Panc1 (cell line): Measurements from ENCODE around the gene ASPRV1. TPM values are rescaled to one million over a fixed set of nuclear protein-coding genes. Genes with fewer than 3 reads are reported as not detected.

Experiments
- ATAC-seq: fragments of 200-7000 bp; cut with Tn5 transposase; 2 replicates; pipeline ENCODE4 v1.9.1; 2020; ENCODE audit warnings: mild to moderate bottlenecking, moderate library complexity
- BruUV-seq: library from RNA; stranded (reverse); fragments of 400-500 nt; replicated peaks from 2 replicates; lab custom pipeline; 2021; lab: Mats Ljungman, UMichigan
- CTCF ChIA-PET: fragments of 300-600 bp; sonication (Branson Sonifier 250); formaldehyde crosslinking; loops from one replicate; lab custom pipeline; 2022; ENCODE audit warnings: antibody characterized with exemption; lab: Charles Lee
- POLR2A ChIA-PET: fragments of 300-600 bp; sonication (Branson Sonifier 250); formaldehyde crosslinking; loops from one replicate; lab custom pipeline; 2022; ENCODE audit warnings: antibody characterized with exemption; lab: Charles Lee
- DNase-seq: peaks from one replicate; pipeline ENCODE4 v3.0.0-alpha.2; 2010; ENCODE audit warnings: low read depth, low spot score
- H3K27ac ChIP-seq: 2 replicates; pipeline ENCODE4 v1.5.1; 2011; ENCODE audit warnings: mild to moderate bottlenecking, low read length, inconsistent platforms
- H3K27me3 ChIP-seq: fragments of 200-500 bp; sonication (Bioruptor generic); 2 replicates; pipeline ENCODE4 v1.6.0; 2014; ENCODE audit warnings: low read length, inconsistent platforms; ENCODE audit not compliant: control insufficient read depth, insufficient read depth
- H3K36me3 ChIP-seq: fragments of 200-500 bp; sonication (Bioruptor generic); 2 replicates; pipeline ENCODE4 v1.5.1; 2014; ENCODE audit warnings: inconsistent platforms, mild to moderate bottlenecking, low read length, moderate library complexity; ENCODE audit not compliant: control insufficient read depth, insufficient read depth
- H3K4me1 ChIP-seq: 2 replicates; pipeline ENCODE4 v1.5.1; 2011; ENCODE audit warnings: inconsistent platforms, mild to moderate bottlenecking, low read length, moderate library complexity; ENCODE audit not compliant: control insufficient read depth, insufficient read depth
- H3K4me3 ChIP-seq, 2 experiments: 2 replicates each; pipeline ENCODE4 v1.5.1; 2011 to 2012; ENCODE audit warnings: low read depth in 2 of 2, low read length in 2 of 2, mild to moderate bottlenecking in 2 of 2, inconsistent platforms in 1 of 2, moderate library complexity in 1 of 2
- H3K9me3 ChIP-seq: fragments of 200-500 bp; sonication (Bioruptor generic); 2 replicates; pipeline ENCODE4 v1.5.1; 2014; ENCODE audit warnings: low read depth, mild to moderate bottlenecking, inconsistent platforms, low read length, moderate library complexity; ENCODE audit not compliant: control insufficient read depth, insufficient read depth
- POLR2AphosphoS5 ChIP-seq: IDR thresholded peaks from 2 replicates; pipeline ENCODE4 v1.6.1; 2012; ENCODE audit warnings: mild to moderate bottlenecking, low read depth, low read length, moderate library complexity
- SIN3A ChIP-seq: IDR thresholded peaks from 2 replicates; pipeline ENCODE4 v1.6.1; 2012; ENCODE audit warnings: low read depth, mild to moderate bottlenecking, low read length, moderate library complexity, borderline replicate concordance; ENCODE audit not compliant: insufficient read depth
- TCF7L2 ChIP-seq: IDR thresholded peaks from 2 replicates; pipeline ENCODE4 v1.6.1; 2011; ENCODE audit warnings: mild to moderate bottlenecking, low read depth, low read length, inconsistent platforms
- in situ Hi-C: cut with HindIII; loops from 2 replicates; pipeline ENCODE4 v1.10.0; 2016; ENCODE audit warnings: low sequenced_read_pairs, low pct_unique_long_range_greater_than_20kb
- intact Hi-C: fragments of 100-400 bp; cut with micrococcal nuclease; formaldehyde crosslinking; loops from one replicate; pipeline ENCODE4 v1.10.0; 2022; ENCODE audit not compliant: unreplicated experiment
- total RNA-seq: library from RNA; stranded (reverse); gene quantifications from one replicate; pipeline ENCODE4 v1.2.1, GENCODE V29; 2021; ENCODE audit not compliant: unreplicated experiment
- TF ChIP-seq, protein P1 (sequence below): fragments of 450-650 bp; IDR thresholded peaks from 2 replicates; pipeline ENCODE4 v1.5.1; 2017; ENCODE audit warnings: mild to moderate bottlenecking
- TF ChIP-seq, protein P2 (sequence below), 2 experiments: IDR thresholded peaks; 2 replicates each; pipeline ENCODE4 v1.6.1; 2011 to 2012; ENCODE audit warnings: low read depth in 2 of 2, control low read depth in 1 of 2, low read length in 1 of 2, mild to moderate bottlenecking in 1 of 2, moderate library complexity in 1 of 2; ENCODE audit not compliant: insufficient read depth in 1 of 2

ASPRV1 gene
- total RNA-seq, 1 experiment from 2014 or later, result 0.21 TPM

DNA sequence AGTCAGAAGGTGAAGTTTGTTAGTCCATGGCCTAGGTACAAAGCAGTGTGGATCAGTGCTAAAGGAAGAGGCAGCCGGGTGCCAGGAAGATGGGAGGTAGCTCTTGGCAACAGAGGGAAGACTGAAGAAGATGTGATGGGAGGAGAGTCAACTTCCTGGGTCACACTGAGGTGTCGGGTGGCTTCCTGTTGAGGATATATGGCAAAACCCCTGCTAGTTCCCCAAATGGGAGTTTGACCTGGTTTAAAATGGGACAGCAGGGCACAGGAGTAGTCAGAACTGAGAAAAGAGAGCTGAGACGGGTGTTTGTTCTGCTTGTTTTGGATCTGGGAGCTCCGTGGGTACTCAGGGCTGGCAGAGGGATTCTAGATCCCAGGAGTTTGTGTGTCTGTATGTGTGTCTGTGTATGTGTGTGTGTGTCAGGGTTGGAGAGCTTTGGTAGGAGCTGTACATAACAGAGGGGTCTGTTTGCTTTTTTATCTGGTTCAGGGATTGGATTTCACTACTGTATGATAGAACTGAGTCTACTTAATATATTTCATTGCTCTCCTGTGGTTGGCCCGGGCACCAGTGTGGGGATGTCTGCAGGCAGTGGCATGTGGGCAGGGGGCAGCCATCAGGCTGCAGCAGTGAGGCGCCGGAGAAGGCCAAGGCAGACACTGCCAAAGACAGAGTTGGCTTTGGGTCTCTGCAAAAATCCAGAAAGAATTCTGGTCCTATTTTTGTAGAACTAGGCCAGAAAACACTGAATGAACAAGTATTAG lies 29.4 kb downstream of the ASPRV1 start:
- no peak overlapping the region for H3K27ac ChIP-seq
- no peaks in the 10 kb centered on the region for H3K27me3 ChIP-seq
- ChIA-PET POLR2A (no interaction called here), CTCF (no interaction called here)
- DNase-seq (no peak), ATAC-seq (no peak)
- BruUV-seq, result no TSS peak
- 0 out of 2 replicates have a peak, but pooled peaks cover 4% of the 10 kb centered on the region for H3K4me1 ChIP-seq
- TF ChIP-seq SIN3A (no peak), POLR2AphosphoS5 (no peak), TCF7L2 (no peak)
- TF ChIP-seq, protein P1, sequence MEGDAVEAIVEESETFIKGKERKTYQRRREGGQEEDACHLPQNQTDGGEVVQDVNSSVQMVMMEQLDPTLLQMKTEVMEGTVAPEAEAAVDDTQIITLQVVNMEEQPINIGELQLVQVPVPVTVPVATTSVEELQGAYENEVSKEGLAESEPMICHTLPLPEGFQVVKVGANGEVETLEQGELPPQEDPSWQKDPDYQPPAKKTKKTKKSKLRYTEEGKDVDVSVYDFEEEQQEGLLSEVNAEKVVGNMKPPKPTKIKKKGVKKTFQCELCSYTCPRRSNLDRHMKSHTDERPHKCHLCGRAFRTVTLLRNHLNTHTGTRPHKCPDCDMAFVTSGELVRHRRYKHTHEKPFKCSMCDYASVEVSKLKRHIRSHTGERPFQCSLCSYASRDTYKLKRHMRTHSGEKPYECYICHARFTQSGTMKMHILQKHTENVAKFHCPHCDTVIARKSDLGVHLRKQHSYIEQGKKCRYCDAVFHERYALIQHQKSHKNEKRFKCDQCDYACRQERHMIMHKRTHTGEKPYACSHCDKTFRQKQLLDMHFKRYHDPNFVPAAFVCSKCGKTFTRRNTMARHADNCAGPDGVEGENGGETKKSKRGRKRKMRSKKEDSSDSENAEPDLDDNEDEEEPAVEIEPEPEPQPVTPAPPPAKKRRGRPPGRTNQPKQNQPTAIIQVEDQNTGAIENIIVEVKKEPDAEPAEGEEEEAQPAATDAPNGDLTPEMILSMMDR, result no peak
- TF ChIP-seq, protein P2, sequence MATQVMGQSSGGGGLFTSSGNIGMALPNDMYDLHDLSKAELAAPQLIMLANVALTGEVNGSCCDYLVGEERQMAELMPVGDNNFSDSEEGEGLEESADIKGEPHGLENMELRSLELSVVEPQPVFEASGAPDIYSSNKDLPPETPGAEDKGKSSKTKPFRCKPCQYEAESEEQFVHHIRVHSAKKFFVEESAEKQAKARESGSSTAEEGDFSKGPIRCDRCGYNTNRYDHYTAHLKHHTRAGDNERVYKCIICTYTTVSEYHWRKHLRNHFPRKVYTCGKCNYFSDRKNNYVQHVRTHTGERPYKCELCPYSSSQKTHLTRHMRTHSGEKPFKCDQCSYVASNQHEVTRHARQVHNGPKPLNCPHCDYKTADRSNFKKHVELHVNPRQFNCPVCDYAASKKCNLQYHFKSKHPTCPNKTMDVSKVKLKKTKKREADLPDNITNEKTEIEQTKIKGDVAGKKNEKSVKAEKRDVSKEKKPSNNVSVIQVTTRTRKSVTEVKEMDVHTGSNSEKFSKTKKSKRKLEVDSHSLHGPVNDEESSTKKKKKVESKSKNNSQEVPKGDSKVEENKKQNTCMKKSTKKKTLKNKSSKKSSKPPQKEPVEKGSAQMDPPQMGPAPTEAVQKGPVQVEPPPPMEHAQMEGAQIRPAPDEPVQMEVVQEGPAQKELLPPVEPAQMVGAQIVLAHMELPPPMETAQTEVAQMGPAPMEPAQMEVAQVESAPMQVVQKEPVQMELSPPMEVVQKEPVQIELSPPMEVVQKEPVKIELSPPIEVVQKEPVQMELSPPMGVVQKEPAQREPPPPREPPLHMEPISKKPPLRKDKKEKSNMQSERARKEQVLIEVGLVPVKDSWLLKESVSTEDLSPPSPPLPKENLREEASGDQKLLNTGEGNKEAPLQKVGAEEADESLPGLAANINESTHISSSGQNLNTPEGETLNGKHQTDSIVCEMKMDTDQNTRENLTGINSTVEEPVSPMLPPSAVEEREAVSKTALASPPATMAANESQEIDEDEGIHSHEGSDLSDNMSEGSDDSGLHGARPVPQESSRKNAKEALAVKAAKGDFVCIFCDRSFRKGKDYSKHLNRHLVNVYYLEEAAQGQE (IDR thresholded peaks at IDR 0.05; ENCODE audit: insufficient read depth in 1 of 2, low read depth in 2 of 2, low read length in 1 of 2), result no peak
- in situ Hi-C loops (no loop called here), intact Hi-C loops (no loop called here)
- H3K36me3 ChIP-seq, result no peaks in the 10 kb centered on the region
- no peaks in the 10 kb centered on the region for H3K9me3 ChIP-seq
- no peak overlapping the region for H3K4me3 ChIP-seq

DNA sequence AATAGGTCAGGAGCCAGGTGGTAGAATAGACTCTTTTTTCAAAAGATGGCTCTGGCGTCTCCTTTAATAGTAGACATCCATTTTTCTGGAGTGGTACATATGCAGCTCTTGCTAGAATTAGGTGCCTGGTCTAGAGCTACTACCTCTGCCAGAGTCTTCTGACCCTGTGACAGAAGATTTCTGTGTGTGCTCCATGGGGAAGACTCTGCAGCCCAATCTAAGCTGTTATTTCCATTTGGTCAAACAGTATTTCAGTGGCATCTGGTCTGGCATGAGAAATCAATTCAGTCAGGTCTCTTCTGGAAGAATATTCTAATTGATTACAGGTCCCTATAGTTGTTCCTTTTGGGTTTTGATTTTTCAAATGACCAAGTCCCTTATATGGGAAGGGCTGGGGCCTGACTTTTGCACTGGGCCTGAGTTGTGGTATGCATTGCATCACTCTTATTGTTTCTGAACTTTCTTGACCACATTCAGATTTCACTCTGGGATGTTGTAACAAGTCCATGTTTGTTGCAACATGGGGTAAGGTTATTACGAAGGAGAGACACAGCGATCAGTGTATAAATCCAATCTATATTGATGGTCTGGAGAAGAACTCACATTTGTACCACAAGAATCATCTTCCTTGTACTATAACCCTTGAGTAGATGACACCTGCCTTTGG lies 34.4 kb downstream of the ASPRV1 start:
- POLR2A ChIA-PET, result no interaction called here
- intact Hi-C loops, result no loop called here
- CTCF ChIA-PET, result no interaction called here

More for the DNA sequence above, 34.4 kb downstream of the ASPRV1 start:
- Histone ChIP-seq H3K27ac (no peak overlapping the region), H3K4me1 (no peaks in the 10 kb centered on the region), H3K36me3 (no peaks in the 10 kb centered on the region), H3K4me3 (no peak overlapping the region), H3K27me3 (no peaks in the 10 kb centered on the region), H3K9me3 (no peaks in the 10 kb centered on the region)
- no peak for DNase-seq
- BruUV-seq, result no TSS peak
- TF ChIP-seq, protein P1, result no peak
- in situ Hi-C loops, result no loop called here
- ATAC-seq, result no peak
